ENCODE data around the gene CDK15.

CDK15 gene

GRCh38 chr2:201931475-201931874 is 125.1 kb downstream of the CDK15 start:
- no peaks in the 10 kb centered on the region for H3K9me3 ChIP-seq (ENCODE audit: control insufficient read depth, insufficient read depth, low read depth, low read length)
- no peaks in the 10 kb centered on the region for H3K4me1 ChIP-seq (ENCODE audit: control insufficient read depth, insufficient read depth, low read length)
- POLR2A ChIA-PET, result no interaction called here
- no peak overlapping the region for H3K27ac ChIP-seq (ENCODE audit: extremely low read depth, low read depth, low read length)
- CTCF ChIA-PET, result interaction anchor here (0.6 to 0.9 kb wide), 3 partner anchors 78 to 179 kb away, joined by 3 to 4 read pairs (median 3); no protein-coding TSS in a partner anchor
- H3K36me3 ChIP-seq (ENCODE audit: control insufficient read depth in 2 of 2, insufficient read depth in 1 of 2, low read length in 2 of 2), result no peaks in the 10 kb centered on the region
- H3K4me3 ChIP-seq (ENCODE audit: low read depth, low read length), result no peak overlapping the region
- peak; percentile 76 for TF ChIP-seq SP7 (tag by site-specific recombination; IDR thresholded peaks at IDR 0.05)
- no peak for TF ChIP-seq ZNF510 (tag by site-specific recombination; IDR thresholded peaks at IDR 0.05; ENCODE audit: insufficient replicate concordance)

GRCh38 chr2:201931951-201932350 is 125.6 kb downstream of the CDK15 start:
- no peaks in the 10 kb centered on the region for H3K4me1 ChIP-seq (ENCODE audit: control insufficient read depth, insufficient read depth, low read length)
- no peak overlapping the region for H3K27ac ChIP-seq (ENCODE audit: extremely low read depth, low read depth, low read length)
- TF ChIP-seq ZBTB44 (tag by site-specific recombination; IDR thresholded peaks at IDR 0.05) (no peak), ZSCAN16 (tag by site-specific recombination; IDR thresholded peaks at IDR 0.05) (no peak), ZBTB11 (tag by site-specific recombination; conservative IDR thresholded peaks at IDR 0.05; ENCODE audit: low read depth) (no peak), ZBTB7A (tag by site-specific recombination; IDR thresholded peaks at IDR 0.05; ENCODE audit: low read depth) (no peak), ZNF16 (tag by site-specific recombination; IDR thresholded peaks at IDR 0.05; ENCODE audit: low read depth) (no peak), ZNF10 (tag by site-specific recombination; IDR thresholded peaks at IDR 0.05) (no peak), ZNF26 (tag by site-specific recombination; IDR thresholded peaks at IDR 0.05) (no peak), ZNF624 (tag by site-specific recombination; IDR thresholded peaks at IDR 0.05) (no peak), ZNF2 (tag by site-specific recombination; IDR thresholded peaks at IDR 0.05) (no peak)
- H3K9me3 ChIP-seq (ENCODE audit: control insufficient read depth, insufficient read depth, low read depth, low read length), result no peaks in the 10 kb centered on the region
- no peak overlapping the region for H3K4me3 ChIP-seq (ENCODE audit: low read depth, low read length)
- ChIA-PET POLR2A (no interaction called here), CTCF (interaction anchor here (0.9 kb wide), 1 partner anchor 178 kb away, joined by 3 read pairs; no protein-coding TSS in a partner anchor)
- no peaks in the 10 kb centered on the region for H3K36me3 ChIP-seq (ENCODE audit: control insufficient read depth in 2 of 2, insufficient read depth in 1 of 2, low read length in 2 of 2)

- ChIA-PET POLR2A (no interaction called here), CTCF (no interaction called here)
- H3K9me3 ChIP-seq (ENCODE audit: control insufficient read depth, insufficient read depth, low read depth, low read length), result no peaks in the 10 kb centered on the region
- H3K4me3 ChIP-seq (ENCODE audit: low read depth, low read length), result no peak overlapping the region
- no peak overlapping the region for H3K27ac ChIP-seq (ENCODE audit: extremely low read depth, low read depth, low read length)
- no peaks in the 10 kb centered on the region for H3K4me1 ChIP-seq (ENCODE audit: control insufficient read depth, insufficient read depth, low read length)
- H3K36me3 ChIP-seq (ENCODE audit: control insufficient read depth in 2 of 2, insufficient read depth in 1 of 2, low read length in 2 of 2), result no peaks in the 10 kb centered on the region
- TF ChIP-seq ZNF398 (tag by site-specific recombination; IDR thresholded peaks at IDR 0.05), result no peak
- no peak for TF ChIP-seq ZNF449 (tag by site-specific recombination; IDR thresholded peaks at IDR 0.05)
- TF ChIP-seq OSR2 (tag by site-specific recombination; IDR thresholded peaks at IDR 0.05), result peak; percentile 76
- TF ChIP-seq ZNF510 (tag by site-specific recombination; IDR thresholded peaks at IDR 0.05; ENCODE audit: insufficient replicate concordance), result no peak
- TF ChIP-seq ZNF239 (tag by site-specific recombination; IDR thresholded peaks at IDR 0.05), result no peak
- TF ChIP-seq ZNF341 (tag by site-specific recombination; IDR thresholded peaks at IDR 0.05; ENCODE audit: low read depth), result peak; percentile 40; the same call in 1 of the 2 replicates
- TF ChIP-seq ZBTB44 (tag by site-specific recombination; IDR thresholded peaks at IDR 0.05), result no peak
- peak; percentile 59 for TF ChIP-seq ZIC2 (tag by site-specific recombination; IDR thresholded peaks at IDR 0.05)
- TF ChIP-seq ZNF121 (tag by site-specific recombination; IDR thresholded peaks at IDR 0.05), result 0 out of 2 replicates have a peak, but pooled peaks have one; percentile 13
- 0 out of 2 replicates have a peak, but pooled peaks have one; percentile 13 for TF ChIP-seq ZEB2 (tag by site-specific recombination; IDR thresholded peaks at IDR 0.05)
Measured at GRCh38 chr2:201932511-201932910, 126.2 kb downstream of the CDK15 start.

Measured in HEK293 (cell line).